Fibroblast of skin of right quadriceps (primary cell): ENCODE measurements around the gene SMC3.

Experiments
- DNase-seq: peaks from one replicate; pipeline ENCODE4 v3.0.0-alpha.2; 2013

SMC3 gene

DNA sequence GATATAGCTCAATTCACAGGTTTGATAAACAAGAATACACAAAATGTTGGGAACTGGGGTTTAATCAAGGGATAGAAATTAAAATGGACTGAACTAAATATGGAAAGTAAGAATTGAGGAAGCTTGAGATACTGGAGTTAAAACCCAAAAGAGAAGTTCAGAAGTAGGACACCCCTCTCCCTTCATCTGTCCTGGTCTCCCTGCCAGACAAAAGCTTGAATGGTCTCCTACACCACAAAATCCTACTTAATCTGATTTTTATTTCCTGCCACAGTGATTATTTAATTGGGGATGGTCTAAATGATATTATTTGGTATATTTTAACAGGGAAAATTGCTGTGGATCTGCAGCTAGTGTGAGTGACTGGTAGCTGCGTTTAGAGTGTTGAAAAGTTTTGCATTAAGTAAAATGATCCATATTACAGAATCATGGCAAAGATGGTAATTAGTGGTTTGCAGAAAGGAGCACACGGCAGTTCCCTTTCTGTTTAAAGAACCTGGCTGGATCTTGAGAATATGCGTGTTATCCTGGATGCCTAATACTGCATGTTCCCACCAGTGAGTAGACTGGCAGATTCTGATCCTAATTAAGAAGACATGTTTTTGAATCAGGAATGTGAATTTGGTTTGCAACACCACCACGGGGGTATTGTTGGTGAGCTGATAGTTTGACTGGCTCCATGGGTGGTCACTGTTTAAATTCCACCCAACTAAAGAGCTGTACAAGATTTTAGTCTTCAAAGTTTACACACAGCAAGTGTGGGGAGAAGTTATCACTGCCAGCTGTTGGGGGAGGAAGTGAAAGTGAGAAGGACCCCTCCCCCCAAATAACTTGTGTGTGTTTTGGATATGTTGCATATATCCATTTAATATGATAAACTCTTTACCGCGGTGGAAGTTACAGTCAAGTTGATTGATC lies 82.1 kb downstream of the SMC3 start:
- DNase-seq: peak; percentile 39

DNA sequence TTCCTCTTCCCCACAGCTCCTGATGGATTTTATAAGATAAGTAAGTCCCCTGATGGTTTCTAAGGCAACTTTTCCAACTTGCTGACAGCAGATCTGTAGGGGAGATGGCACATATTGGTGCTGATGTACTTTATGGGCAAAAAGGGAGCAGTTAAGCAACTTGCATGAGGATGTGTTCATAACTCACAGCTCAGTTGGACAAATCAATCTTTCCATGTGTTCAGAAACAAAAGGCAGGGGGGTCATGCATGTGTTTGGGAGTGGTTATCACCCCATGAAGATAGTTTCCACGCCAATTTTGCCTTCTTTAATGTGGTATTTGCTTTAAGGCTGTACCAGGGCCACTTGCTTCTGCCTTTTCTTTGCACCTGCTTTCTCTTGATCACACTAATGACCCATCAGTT lies 82.8 kb downstream of the SMC3 start:
- peak; percentile 5 for DNase-seq

DNA sequence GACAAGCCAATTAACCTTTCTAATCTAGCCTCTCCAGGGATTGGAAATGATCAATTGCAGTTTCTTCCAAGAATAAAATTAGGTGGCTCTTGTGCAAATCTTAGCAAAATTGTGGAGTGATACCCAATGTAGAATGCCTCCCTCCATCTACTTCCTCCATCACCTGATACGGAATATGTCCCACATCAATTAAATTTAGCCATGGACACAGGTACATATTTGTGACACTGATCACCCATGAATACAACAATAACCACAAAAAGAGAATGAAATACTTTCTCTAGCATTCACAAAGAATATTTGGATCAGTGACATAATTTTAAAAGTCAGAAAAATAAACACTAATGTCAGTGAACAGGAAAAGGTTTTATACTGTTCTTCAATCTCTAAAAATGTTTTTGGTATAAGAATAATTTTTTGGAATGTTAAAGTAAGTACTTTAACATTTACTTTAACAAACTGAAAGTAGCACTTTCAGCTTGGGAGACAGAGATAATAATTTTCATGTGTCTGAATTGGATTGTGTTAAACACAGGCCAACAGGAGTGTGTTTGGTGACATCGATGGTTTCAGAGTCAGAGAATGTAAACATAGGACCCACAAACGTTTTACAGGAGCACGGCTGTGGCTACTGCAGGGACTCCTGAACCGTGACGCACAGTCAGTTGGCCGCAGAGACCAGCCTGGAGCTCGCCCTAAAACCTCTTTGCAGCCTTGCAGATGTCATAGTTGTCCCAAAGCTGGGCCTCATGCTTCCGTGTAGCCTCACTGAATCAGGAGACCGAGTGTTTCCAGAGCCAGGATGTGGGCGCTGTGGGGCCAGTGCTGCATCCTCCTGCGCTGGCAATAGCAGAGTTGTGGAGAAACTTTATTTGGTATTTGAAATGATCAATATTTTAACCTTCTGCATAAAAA lies 83.8 kb downstream of the SMC3 start:
- DNase-seq: peak; percentile 76

DNA sequence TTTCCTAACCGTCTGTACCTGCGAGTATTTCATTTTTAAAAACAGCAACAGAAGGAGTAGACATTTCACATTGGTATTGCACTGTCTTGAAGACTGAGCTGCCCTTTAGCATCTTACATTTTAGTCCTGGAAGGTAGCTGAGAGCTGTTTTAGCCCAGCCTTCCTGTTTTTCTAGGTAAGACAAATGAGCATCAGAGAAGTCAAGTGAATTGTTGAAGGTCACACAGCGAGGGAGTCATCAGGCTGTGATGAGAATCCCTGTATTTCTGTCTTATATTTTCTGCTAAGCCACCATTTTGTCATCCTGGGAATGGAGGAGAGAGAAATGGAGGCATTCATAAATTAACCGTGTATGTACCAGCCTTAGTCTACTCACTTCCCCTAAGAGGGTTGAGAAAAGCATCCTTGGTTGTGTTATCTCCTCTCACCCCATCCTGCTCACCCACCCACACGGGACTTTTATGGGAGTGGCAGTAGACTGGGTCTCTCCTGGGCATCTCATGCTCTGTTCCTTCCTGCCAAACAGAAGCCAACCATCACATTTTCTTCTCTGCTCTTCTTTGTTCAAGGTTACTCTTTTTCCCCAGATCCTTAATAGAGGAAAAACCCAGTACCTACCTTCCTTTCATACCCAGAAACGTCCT lies 85.1 kb downstream of the SMC3 start:
- no peak for DNase-seq
